H1 (cell line): Measurements from ENCODE around the gene GPR162.

Experiments
- CTCF ChIP-seq, 3 experiments: IDR thresholded peaks; 1 replicate in 2 of 3; 2 replicates in 1 of 3; pipeline versions ENCODE4 v1.5.1 to v1.6.1; 2011; ENCODE audit warnings: low read length in 3 of 3, mild to moderate bottlenecking in 3 of 3, inconsistent platforms in 2 of 3, low read depth in 1 of 3, moderate library complexity in 1 of 3; ENCODE audit not compliant: insufficient read depth in 1 of 3; ENCODE audit errors: control extremely low read depth in 1 of 3
- POLR2AphosphoS5 ChIP-seq: IDR thresholded peaks from 2 replicates; pipeline ENCODE4 v1.6.1; 2011; ENCODE audit warnings: low read depth, low read length
- RBBP5 ChIP-seq: IDR thresholded peaks from 2 replicates; pipeline ENCODE4 v1.7.1; 2012; ENCODE audit warnings: low read depth, mild to moderate bottlenecking, inconsistent platforms, low read length, moderate library complexity, borderline replicate concordance

GRCh38 chr12:6821591-6822425, at the start of gene GPR162:
- TF ChIP-seq RBBP5 (peak; percentile 66), CTCF (IDR thresholded peaks at IDR 0.05; ENCODE audit: control extremely low read depth in 1 of 3, insufficient read depth in 1 of 3, low read depth in 1 of 3, low read length in 3 of 3) (no peak), POLR2AphosphoS5 (no peak; the same call in 1 of the 2 replicates)
